Ovary (tissue), 3 donors: Measurements from ENCODE around the gene HEPACAM.

Experiments
- CTCF ChIP-seq, 3 donors: fragments of 450-650 bp in 2 of 3; fragments of 200-600 bp in 1 of 3; IDR thresholded peaks; one replicate each; pipeline versions ENCODE4 v1.5.1 to v1.8.0; 2016 to 2022; ENCODE audit warnings: antibody characterized with exemption in 3 of 3, mild to moderate bottlenecking in 1 of 3
- EP300 ChIP-seq: sonication (generic); formaldehyde crosslinking; IDR thresholded peaks from one replicate; pipeline ENCODE4 v1.6.1; 2017; ENCODE audit warnings: antibody characterized with exemption
- POLR2A ChIP-seq: fragments of 450-650 bp; IDR thresholded peaks from one replicate; pipeline ENCODE4 v1.6.1; 2017; ENCODE audit warnings: antibody characterized with exemption, mild to moderate bottlenecking, moderate library complexity
- donor health status: DM: no; HTN: no; CAD: no.

- TF ChIP-seq CTCF (IDR thresholded peaks at IDR 0.05) (no peak), EP300 (no peak), POLR2A (no peak)
Measured at GRCh38 chr11:124900464-124900863, 35.4 kb downstream of the HEPACAM start.
